Measurements from ENCODE around the gene FAM114A2.

DNA sequence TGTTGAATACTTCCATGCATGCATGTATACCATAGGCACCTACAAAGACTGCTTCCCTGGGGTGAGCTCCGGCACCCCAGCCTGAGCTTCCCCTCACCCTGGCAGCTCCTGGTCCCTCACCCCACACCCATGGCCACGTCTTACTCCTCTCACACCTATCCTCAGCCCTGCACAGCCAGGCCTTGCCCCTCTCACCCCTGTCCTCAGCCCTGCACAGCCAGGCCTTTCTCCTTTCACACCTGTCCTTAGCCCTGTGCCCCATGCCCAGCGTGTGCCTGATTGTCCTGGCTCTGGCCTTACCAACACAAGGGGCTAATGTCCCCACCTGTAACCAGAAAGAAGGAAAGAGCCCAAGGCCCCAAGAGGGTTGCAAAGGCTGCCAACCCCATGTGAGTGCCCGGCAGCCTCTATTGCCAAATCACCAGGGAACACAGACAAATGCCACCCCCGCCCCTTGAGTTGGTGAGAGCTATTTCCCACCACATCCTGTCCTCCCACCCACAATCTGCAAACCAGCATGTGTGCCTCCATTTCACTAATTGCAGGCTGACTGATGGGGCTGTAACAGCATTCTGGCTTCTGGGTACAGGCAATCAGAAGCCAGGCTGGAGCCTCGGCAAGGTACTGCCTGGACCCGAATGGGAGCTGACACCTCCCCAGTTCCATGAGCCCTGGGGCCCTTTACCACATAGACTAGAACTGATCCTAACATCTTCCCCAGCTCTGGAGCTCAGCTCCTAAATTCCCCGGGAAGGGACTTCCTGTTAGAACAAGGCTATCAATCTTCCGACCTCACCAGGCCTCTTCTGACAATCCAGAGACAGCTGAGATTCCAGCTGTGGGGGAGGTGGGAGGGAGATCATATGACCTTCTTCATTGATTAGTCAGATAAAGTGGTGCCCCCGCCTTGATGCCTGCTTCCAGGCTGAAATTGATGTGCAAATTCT lies 78.2 kb downstream of the FAM114A2 start:
- TF ChIP-seq POLR2A (IDR thresholded peaks at IDR 0.05) (no peak), POLR2AphosphoS5 (IDR thresholded peaks at IDR 0.05) (no peak)
